ENCODE measurements around the gene CTDSPL. TPM values are rescaled to one million over a fixed set of nuclear protein-coding genes. Genes with fewer than 3 reads are reported as not detected.

Gene CTDSPL
- total RNA-seq, 2 experiments from 2014 or later = 1.3 to 2.1 TPM

- no peak for ATAC-seq (ENCODE audit: low read depth)
- Mint-ChIP-seq H3K36me3 (peaks cover 8% of the 10 kb centered on the region), H3K27me3 (no peaks in the 10 kb centered on the region), H3K9me3 (no peaks in the 10 kb centered on the region), H3K4me3 (no peak overlapping the region), H3K4me1 (peaks cover 25% of the 10 kb centered on the region), H3K27ac (peak overlapping the region; percentile 6)
- DNase-seq = no peak
- POLR2A ChIA-PET = interaction anchor here (1.3 kb wide), 1 partner anchor 28 kb away, joined by 3 read pairs; no protein-coding TSS in a partner anchor
Observed at GRCh38 chr3:38002940-38003339, 141.3 kb downstream of the CTDSPL start.

DNA sequence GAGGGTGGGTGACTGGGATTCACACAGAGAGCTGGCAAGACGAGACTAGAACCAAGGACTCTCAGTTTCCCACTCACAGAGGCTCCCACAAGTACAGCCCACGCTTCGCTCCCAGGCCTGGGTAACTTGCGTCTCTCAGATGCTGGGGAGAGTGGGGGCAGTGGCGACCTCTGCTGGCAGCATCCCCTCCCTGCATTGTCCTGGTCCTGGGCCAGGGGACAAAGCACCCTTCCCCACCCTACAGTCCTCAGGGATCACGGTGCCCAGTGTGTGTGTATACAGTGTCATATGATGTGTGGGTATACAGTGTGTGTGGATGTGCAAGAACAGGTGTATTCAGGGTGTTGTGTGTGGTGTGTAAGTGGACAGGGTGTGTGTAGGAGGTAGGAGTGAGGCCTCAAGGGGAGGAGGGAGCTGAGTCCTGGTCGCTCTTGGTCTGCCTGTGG, 141.7 kb downstream of the CTDSPL start:
- peaks cover 8% of the 10 kb centered on the region for H3K36me3 Mint-ChIP-seq

DNA sequence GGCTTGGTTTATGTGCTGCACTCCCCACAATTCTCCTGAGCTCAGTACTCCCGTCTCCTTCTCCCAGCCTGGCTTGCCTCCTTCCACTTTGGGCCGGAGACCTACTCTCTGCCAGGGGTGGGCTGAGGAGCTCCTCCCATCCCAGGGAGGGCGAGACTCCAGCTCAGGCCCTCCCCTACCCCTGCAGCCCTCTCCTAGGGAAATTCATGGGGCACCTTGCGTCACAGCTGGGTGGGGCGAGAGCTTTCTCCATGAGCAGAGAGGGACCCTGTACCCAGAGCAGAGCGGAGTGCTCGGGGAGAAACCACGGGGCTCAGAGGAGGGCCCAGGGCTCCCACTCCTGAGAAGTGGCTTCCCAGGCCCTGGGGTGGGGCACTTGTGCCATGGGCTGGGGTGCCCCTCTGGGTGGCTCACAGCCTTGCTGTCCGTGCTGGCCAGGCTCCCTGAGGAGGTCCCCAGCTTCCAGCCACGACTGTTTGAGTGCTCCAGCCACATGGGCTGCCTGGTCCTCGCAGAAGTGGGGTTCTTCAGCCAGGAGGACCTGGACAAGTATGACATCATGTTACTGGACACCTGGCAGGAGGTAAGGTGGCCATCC, 142.2 kb downstream of the CTDSPL start:
- Mint-ChIP-seq H3K4me3 (no peak overlapping the region), H3K36me3 (peaks cover 8% of the 10 kb centered on the region), H3K9me3 (no peaks in the 10 kb centered on the region), H3K4me1 (peaks cover 18% of the 10 kb centered on the region), H3K27me3 (no peaks in the 10 kb centered on the region), H3K27ac (no peak overlapping the region)
- no peak for DNase-seq
- POLR2A ChIA-PET = interaction anchor here (1.3 kb wide), 1 partner anchor 29 kb away, joined by 3 read pairs; no protein-coding TSS in a partner anchor
- ATAC-seq (ENCODE audit: low read depth) = no peak

More for the DNA sequence above, 141.7 kb downstream of the CTDSPL start:
- no peaks in the 10 kb centered on the region for H3K9me3 Mint-ChIP-seq
- ATAC-seq (ENCODE audit: low read depth) (no peak), DNase-seq (peak; percentile 72)
- peak overlapping the region; percentile 64 for H3K27ac Mint-ChIP-seq
- no peaks in the 10 kb centered on the region for H3K27me3 Mint-ChIP-seq
- no peak overlapping the region for H3K4me3 Mint-ChIP-seq
- H3K4me1 Mint-ChIP-seq = peaks cover 21% of the 10 kb centered on the region
- POLR2A ChIA-PET = interaction anchor here (1.3 kb wide), 1 partner anchor 28 kb away, joined by 3 read pairs; no protein-coding TSS in a partner anchor

GRCh38 chr3:38004415-38005075, 142.9 kb downstream of the CTDSPL start:
- peak; percentile 60 for ATAC-seq (ENCODE audit: low read depth)
- peak; percentile 57 for DNase-seq
- Mint-ChIP-seq H3K4me3 (no peak overlapping the region), H3K27ac (peak overlapping the region; percentile 24), H3K9me3 (no peaks in the 10 kb centered on the region), H3K4me1 (peaks cover 12% of the 10 kb centered on the region), H3K36me3 (peaks cover 3% of the 10 kb centered on the region), H3K27me3 (no peaks in the 10 kb centered on the region)
- POLR2A ChIA-PET = no interaction called here

DNA sequence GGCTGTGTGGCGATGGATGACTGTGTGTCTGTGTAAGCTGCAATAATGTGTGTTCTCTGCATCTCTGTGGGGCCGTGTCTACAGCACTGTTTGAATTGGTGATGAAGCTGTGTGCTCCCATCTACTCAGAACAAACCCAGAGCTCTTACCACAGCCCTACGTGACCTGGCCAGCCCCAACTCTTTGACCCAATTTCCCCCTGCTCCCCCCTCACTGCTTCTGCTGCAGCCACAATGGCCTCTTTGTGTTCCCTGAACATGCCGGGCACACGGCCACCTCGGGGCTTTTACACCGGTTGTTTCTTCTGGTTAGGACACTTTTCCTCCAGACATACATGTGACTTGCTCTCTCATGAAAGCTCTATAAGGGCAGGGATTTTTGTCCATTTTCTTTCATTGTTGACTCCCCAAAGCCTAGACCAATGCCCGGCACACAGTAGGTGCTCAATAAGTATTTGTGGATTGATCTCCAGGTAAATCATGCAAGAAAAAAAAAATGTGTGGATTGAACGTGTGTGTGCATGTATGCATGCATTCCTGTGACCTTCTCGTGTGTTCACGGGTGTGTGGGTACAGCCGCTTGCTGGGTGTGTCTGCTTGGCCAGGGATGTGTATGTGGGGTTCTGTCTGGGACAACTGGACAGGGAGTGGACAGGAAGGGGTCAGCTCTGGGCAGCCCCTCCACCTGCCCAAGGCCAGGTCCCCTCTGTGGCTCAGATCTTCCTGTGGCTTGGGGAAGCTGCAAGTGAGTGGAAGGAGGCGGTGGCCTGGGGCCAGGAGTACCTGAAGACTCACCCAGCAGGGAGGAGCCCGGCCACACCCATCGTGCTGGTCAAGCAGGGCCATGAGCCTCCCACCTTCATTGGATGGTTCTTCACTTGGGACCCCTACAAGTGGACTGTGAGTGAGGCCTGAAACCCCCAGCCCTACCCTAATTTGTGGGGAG, 143.7 kb downstream of the CTDSPL start:
- POLR2A ChIA-PET = interaction anchor here (0.7 kb wide), 1 partner anchor 18 kb away, joined by 3 read pairs; no protein-coding TSS in a partner anchor
- Mint-ChIP-seq H3K4me1 (peaks cover 10% of the 10 kb centered on the region), H3K27me3 (no peaks in the 10 kb centered on the region), H3K27ac (no peak overlapping the region), H3K36me3 (no peaks in the 10 kb centered on the region), H3K9me3 (no peaks in the 10 kb centered on the region), H3K4me3 (no peak overlapping the region)
- no peak for DNase-seq
- ATAC-seq (ENCODE audit: low read depth) = no peak

- DNase-seq = no peak
- Mint-ChIP-seq H3K4me3 (no peak overlapping the region), H3K27me3 (no peaks in the 10 kb centered on the region), H3K4me1 (peaks cover 10% of the 10 kb centered on the region), H3K9me3 (no peaks in the 10 kb centered on the region), H3K36me3 (no peaks in the 10 kb centered on the region), H3K27ac (no peak overlapping the region)
- POLR2A ChIA-PET = no interaction called here
- no peak for ATAC-seq (ENCODE audit: low read depth)
Observed at GRCh38 chr3:38006031-38006430, 144.4 kb downstream of the CTDSPL start.

- no peak overlapping the region for H3K27ac Mint-ChIP-seq
- DNase-seq (no peak), ATAC-seq (ENCODE audit: low read depth) (no peak)
- H3K9me3 Mint-ChIP-seq = no peaks in the 10 kb centered on the region
- peaks cover 10% of the 10 kb centered on the region for H3K4me1 Mint-ChIP-seq
- POLR2A ChIA-PET = interaction anchor here (0.7 kb wide), 1 partner anchor 1114 kb away, joined by 5 read pairs; no protein-coding TSS in a partner anchor
- no peaks in the 10 kb centered on the region for H3K27me3 Mint-ChIP-seq
- no peaks in the 10 kb centered on the region for H3K36me3 Mint-ChIP-seq
- H3K4me3 Mint-ChIP-seq = no peak overlapping the region
Observed at GRCh38 chr3:38006445-38006995, 144.8 kb downstream of the CTDSPL start.

GRCh38 chr3:38007754-38008090, 146.0 kb downstream of the CTDSPL start:
- no peak for DNase-seq
- no peaks in the 10 kb centered on the region for H3K36me3 Mint-ChIP-seq
- POLR2A ChIA-PET = no interaction called here
- peaks cover 10% of the 10 kb centered on the region for H3K4me1 Mint-ChIP-seq
- H3K27ac Mint-ChIP-seq = no peak overlapping the region
- H3K4me3 Mint-ChIP-seq = no peak overlapping the region
- no peak for ATAC-seq (ENCODE audit: low read depth)
- H3K9me3 Mint-ChIP-seq = no peaks in the 10 kb centered on the region
- H3K27me3 Mint-ChIP-seq = no peaks in the 10 kb centered on the region

- no peaks in the 10 kb centered on the region for H3K9me3 Mint-ChIP-seq
- no peak overlapping the region for H3K4me3 Mint-ChIP-seq
- no peak for DNase-seq
- no peak overlapping the region for H3K27ac Mint-ChIP-seq
- no peaks in the 10 kb centered on the region for H3K36me3 Mint-ChIP-seq
- peaks cover 10% of the 10 kb centered on the region for H3K4me1 Mint-ChIP-seq
- H3K27me3 Mint-ChIP-seq = no peaks in the 10 kb centered on the region
- POLR2A ChIA-PET = no interaction called here
- ATAC-seq (ENCODE audit: low read depth) = no peak
Observed at GRCh38 chr3:38008191-38008701, 146.6 kb downstream of the CTDSPL start.

DNA sequence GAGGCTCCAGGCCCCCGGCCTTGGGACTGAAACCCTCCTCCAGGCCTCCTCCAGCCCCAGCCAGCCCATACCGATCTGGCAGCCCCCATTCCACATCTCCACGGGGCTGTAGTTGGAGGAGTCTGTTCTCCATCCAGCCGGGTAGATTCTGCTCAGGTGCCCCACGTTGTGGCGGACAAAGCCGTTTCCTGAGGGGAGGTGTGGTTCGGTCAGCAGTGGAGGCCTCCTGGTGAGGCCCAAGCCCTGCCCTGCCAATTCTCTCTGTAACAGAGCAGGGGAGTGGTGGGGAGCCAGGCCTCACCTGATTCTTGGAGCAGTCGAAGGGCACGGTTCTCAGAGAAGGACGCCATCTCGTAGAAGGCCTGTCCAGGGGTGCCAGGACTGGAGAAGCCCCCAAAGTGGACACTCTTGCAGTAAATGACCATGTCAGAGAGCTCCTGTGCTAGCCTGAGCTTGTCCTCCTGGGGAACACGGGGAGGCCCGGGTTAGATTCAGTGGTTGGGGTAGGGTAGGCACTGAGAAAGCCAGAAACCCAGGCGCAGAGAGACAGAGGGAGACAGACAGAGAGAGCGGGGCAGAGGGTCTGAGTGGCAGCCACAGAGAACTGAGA, 147.4 kb downstream of the CTDSPL start:
- Mint-ChIP-seq H3K36me3 (no peaks in the 10 kb centered on the region), H3K4me3 (no peak overlapping the region), H3K9me3 (no peaks in the 10 kb centered on the region), H3K4me1 (peaks cover 9% of the 10 kb centered on the region), H3K27ac (no peak overlapping the region), H3K27me3 (no peaks in the 10 kb centered on the region)
- POLR2A ChIA-PET = interaction anchor here (0.8 kb wide), 1 partner anchor 14 kb away, joined by 4 read pairs; no protein-coding TSS in a partner anchor
- DNase-seq (no peak), ATAC-seq (ENCODE audit: low read depth) (no peak)

- H3K36me3 Mint-ChIP-seq = peaks cover 2% of the 10 kb centered on the region
- no peak overlapping the region for H3K4me3 Mint-ChIP-seq
- no peak for DNase-seq
- no peaks in the 10 kb centered on the region for H3K27me3 Mint-ChIP-seq
- POLR2A ChIA-PET = interaction anchor here (0.8 kb wide), 1 partner anchor 13 kb away, joined by 4 read pairs; no protein-coding TSS in a partner anchor
- no peaks in the 10 kb centered on the region for H3K4me1 Mint-ChIP-seq
- H3K27ac Mint-ChIP-seq = no peak overlapping the region
- H3K9me3 Mint-ChIP-seq = no peaks in the 10 kb centered on the region
- no peak for ATAC-seq (ENCODE audit: low read depth)
Observed at GRCh38 chr3:38009807-38010591, 148.3 kb downstream of the CTDSPL start.

DNA sequence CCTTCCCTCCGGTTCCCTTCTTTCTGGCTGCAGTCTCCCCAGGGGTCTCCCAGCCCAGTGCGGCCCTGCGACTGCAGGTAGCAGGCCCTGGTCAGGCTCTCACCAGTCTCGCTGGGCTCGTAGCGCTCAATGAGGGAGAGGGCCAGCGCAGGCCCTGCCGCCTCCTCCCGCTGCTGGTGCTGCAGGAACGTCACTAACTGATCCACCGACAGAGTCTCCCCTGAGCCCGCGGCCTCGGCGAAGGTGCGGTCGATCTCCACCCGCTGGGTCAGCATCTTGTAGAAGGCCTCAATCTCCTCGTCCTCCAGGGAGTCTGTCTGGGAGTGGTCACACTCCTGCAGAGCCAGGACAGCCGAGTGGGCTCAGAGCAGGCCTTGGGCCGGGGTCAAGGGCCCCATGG, 149.4 kb downstream of the CTDSPL start:
- Mint-ChIP-seq H3K4me1 (no peaks in the 10 kb centered on the region), H3K4me3 (no peak overlapping the region), H3K27me3 (no peaks in the 10 kb centered on the region), H3K27ac (no peak overlapping the region), H3K36me3 (peaks cover 13% of the 10 kb centered on the region), H3K9me3 (no peaks in the 10 kb centered on the region)
- POLR2A ChIA-PET = no interaction called here
- DNase-seq = no peak
- ATAC-seq (ENCODE audit: low read depth) = no peak
